ENCODE measurements around the gene ABTB2. TPM values are rescaled to one million over a fixed set of nuclear protein-coding genes. Genes with fewer than 3 reads are reported as not detected.

The ABTB2 gene
- total and polyA plus RNA-seq, 2 experiments from 2014 or later: 12.4 to 14.3 TPM

GRCh38 chr11:34126959-34127848, 230.6 kb downstream of the ABTB2 start:
- WGBS (ENCODE audit: low lambda C conversion rate, missing lambda C conversion rate): 94% methylated on average over 12 of the region's 12 CpGs
- no peaks in the 10 kb centered on the region for H4K20me1 ChIP-seq (ENCODE audit: insufficient read depth, poor library complexity, severe bottlenecking)

GRCh38 chr11:34124885-34125668, 232.7 kb downstream of the ABTB2 start:
- peak; percentile 22 for DNase-seq (ENCODE audit: low spot score)
- Histone ChIP-seq H3K4me1 (ENCODE audit: insufficient read depth) (peaks cover 3% of the 10 kb centered on the region), H3K9me3 (ENCODE audit: low read depth) (no peaks in the 10 kb centered on the region), H3K79me2 (no peaks in the 10 kb centered on the region), H3K9me2 (replicated peaks; ENCODE audit: insufficient read depth) (no peaks in the 10 kb centered on the region), H3K4me3 (no peak overlapping the region), H3K27me3 (no peaks in the 10 kb centered on the region), H3K36me3 (replicated peaks; ENCODE audit: insufficient read depth, low read depth) (peaks cover 6% of the 10 kb centered on the region), H3K4me2 (no peak overlapping the region), H2AFZ (no peak overlapping the region), H3K27ac (peak overlapping the region; percentile 78), H4K20me1 (ENCODE audit: insufficient read depth, poor library complexity, severe bottlenecking) (no peaks in the 10 kb centered on the region)
- TF ChIP-seq EZH2phosphoT487 (IDR thresholded peaks at IDR 0.05; ENCODE audit: low read depth, severe bottlenecking, unreplicated experiment) (peak; percentile 63), CTCF (IDR thresholded peaks at IDR 0.05; ENCODE audit: poor library complexity) (no peak)
- WGBS (ENCODE audit: low lambda C conversion rate, missing lambda C conversion rate): 62% methylated on average over 4 of the region's 4 CpGs

More at GRCh38 chr11:34126959-34127848, 230.6 kb downstream of the ABTB2 start:
- no peak overlapping the region for H3K4me2 ChIP-seq
- no peaks in the 10 kb centered on the region for H3K79me2 ChIP-seq
- H3K4me3 ChIP-seq: no peak overlapping the region
- peak overlapping the region; percentile 78 for H3K27ac ChIP-seq
- no peaks in the 10 kb centered on the region for H3K9me2 ChIP-seq (replicated peaks; ENCODE audit: insufficient read depth)
- peaks cover 6% of the 10 kb centered on the region for H3K36me3 ChIP-seq (replicated peaks; ENCODE audit: insufficient read depth, low read depth)
- no peaks in the 10 kb centered on the region for H3K27me3 ChIP-seq
- no peak for DNase-seq (ENCODE audit: low spot score)
- no peaks in the 10 kb centered on the region for H3K9me3 ChIP-seq (ENCODE audit: low read depth)
- no peak overlapping the region for H2AFZ ChIP-seq
- TF ChIP-seq EZH2phosphoT487 (IDR thresholded peaks at IDR 0.05; ENCODE audit: low read depth, severe bottlenecking, unreplicated experiment) (no peak), EZH2 (IDR thresholded peaks at IDR 0.05; ENCODE audit: borderline replicate concordance) (no peak), CTCF (IDR thresholded peaks at IDR 0.05; ENCODE audit: poor library complexity) (no peak)
- peaks cover 3% of the 10 kb centered on the region for H3K4me1 ChIP-seq (ENCODE audit: insufficient read depth)

- Histone ChIP-seq H4K20me1 (ENCODE audit: insufficient read depth, poor library complexity, severe bottlenecking) (no peaks in the 10 kb centered on the region), H3K4me2 (no peak overlapping the region), H3K4me3 (no peak overlapping the region), H3K36me3 (replicated peaks; ENCODE audit: insufficient read depth, low read depth) (no peaks in the 10 kb centered on the region), H2AFZ (no peak overlapping the region), H3K27ac (no peak overlapping the region), H3K27me3 (no peaks in the 10 kb centered on the region), H3K9me3 (ENCODE audit: low read depth) (no peaks in the 10 kb centered on the region), H3K9me2 (replicated peaks; ENCODE audit: insufficient read depth) (no peaks in the 10 kb centered on the region), H3K79me2 (no peaks in the 10 kb centered on the region), H3K4me1 (ENCODE audit: insufficient read depth) (peaks cover under 1% of the 10 kb centered on the region)
- 96% methylated on average over 4 of the region's 4 CpGs for WGBS (ENCODE audit: low lambda C conversion rate, missing lambda C conversion rate)
- DNase-seq (ENCODE audit: low spot score): no peak
- no peak for TF ChIP-seq EZH2 (IDR thresholded peaks at IDR 0.05; ENCODE audit: borderline replicate concordance)
- no peak for TF ChIP-seq EZH2phosphoT487 (IDR thresholded peaks at IDR 0.05; ENCODE audit: low read depth, severe bottlenecking, unreplicated experiment)
- TF ChIP-seq CTCF (IDR thresholded peaks at IDR 0.05; ENCODE audit: poor library complexity): no peak
Measured at GRCh38 chr11:34120651-34121050, 237.2 kb downstream of the ABTB2 start.
